HG02884 (cell line): Measurements from ENCODE around the gene F13A1.
A peak's percentile ranks its signal among the peaks of the same experiment; 100 is the strongest.
"Not testable (repeated sequence)": the region's sequence is repeated elsewhere in the genome, so short reads cannot be mapped to it uniquely, and the experiment has no call there.

Source experiments
- ATAC-seq: cut with Tn5 transposase; IDR thresholded peaks from one replicate; pipeline ENCODE4 v1.9.1; 2021; ENCODE audit warnings: mild to moderate bottlenecking, moderate library complexity; ENCODE audit not compliant: unreplicated experiment

The F13A1 gene

GRCh38 chr6:6320901-6321300, 439 bp upstream of the F13A1 start:
- ATAC-seq = no peak

GRCh38 chr6:6317825-6318733, 2.4 kb downstream of the F13A1 start:
- ATAC-seq = no peak

GRCh38 chr6:6317386-6317785, 3.1 kb downstream of the F13A1 start:
- no peak for ATAC-seq

GRCh38 chr6:6315660-6316059, 4.8 kb downstream of the F13A1 start:
- ATAC-seq = no peak

GRCh38 chr6:6314596-6314995, 5.9 kb downstream of the F13A1 start:
- no peak for ATAC-seq

- ATAC-seq = no peak
Measured at GRCh38 chr6:6312901-6313441, 7.5 kb downstream of the F13A1 start.

- ATAC-seq = no peak
Measured at GRCh38 chr6:6305575-6305974, 14.9 kb downstream of the F13A1 start.

GRCh38 chr6:6300383-6300782, 20.1 kb downstream of the F13A1 start:
- not testable (repeated sequence) for ATAC-seq

GRCh38 chr6:6293317-6293716, 27.1 kb downstream of the F13A1 start:
- no peak for ATAC-seq

GRCh38 chr6:6287415-6287814, 33.0 kb downstream of the F13A1 start:
- peak; percentile 48 for ATAC-seq

GRCh38 chr6:6285679-6286078, 34.8 kb downstream of the F13A1 start:
- no peak for ATAC-seq

- no peak for ATAC-seq
Measured at GRCh38 chr6:6284221-6284966, 36.1 kb downstream of the F13A1 start.

GRCh38 chr6:6283746-6284145, 36.7 kb downstream of the F13A1 start:
- ATAC-seq = no peak

- no peak for ATAC-seq
Measured at GRCh38 chr6:6282716-6283115, 37.7 kb downstream of the F13A1 start.

GRCh38 chr6:6277413-6277812, 43.0 kb downstream of the F13A1 start:
- ATAC-seq = no peak

GRCh38 chr6:6270948-6271535, 49.4 kb downstream of the F13A1 start:
- ATAC-seq = no peak

GRCh38 chr6:6260196-6260722, 60.2 kb downstream of the F13A1 start:
- ATAC-seq = no peak

- no peak for ATAC-seq
Measured at GRCh38 chr6:6256886-6257285, 63.6 kb downstream of the F13A1 start.

- ATAC-seq = no peak
Measured at GRCh38 chr6:6256259-6256658, 64.2 kb downstream of the F13A1 start.

GRCh38 chr6:6251555-6252280, 68.7 kb downstream of the F13A1 start:
- no peak for ATAC-seq
